ENCODE data around the gene EIF4G3. TPM values are rescaled to one million over a fixed set of nuclear protein-coding genes. Genes with fewer than 3 reads are reported as not detected.

The EIF4G3 gene, protein sequence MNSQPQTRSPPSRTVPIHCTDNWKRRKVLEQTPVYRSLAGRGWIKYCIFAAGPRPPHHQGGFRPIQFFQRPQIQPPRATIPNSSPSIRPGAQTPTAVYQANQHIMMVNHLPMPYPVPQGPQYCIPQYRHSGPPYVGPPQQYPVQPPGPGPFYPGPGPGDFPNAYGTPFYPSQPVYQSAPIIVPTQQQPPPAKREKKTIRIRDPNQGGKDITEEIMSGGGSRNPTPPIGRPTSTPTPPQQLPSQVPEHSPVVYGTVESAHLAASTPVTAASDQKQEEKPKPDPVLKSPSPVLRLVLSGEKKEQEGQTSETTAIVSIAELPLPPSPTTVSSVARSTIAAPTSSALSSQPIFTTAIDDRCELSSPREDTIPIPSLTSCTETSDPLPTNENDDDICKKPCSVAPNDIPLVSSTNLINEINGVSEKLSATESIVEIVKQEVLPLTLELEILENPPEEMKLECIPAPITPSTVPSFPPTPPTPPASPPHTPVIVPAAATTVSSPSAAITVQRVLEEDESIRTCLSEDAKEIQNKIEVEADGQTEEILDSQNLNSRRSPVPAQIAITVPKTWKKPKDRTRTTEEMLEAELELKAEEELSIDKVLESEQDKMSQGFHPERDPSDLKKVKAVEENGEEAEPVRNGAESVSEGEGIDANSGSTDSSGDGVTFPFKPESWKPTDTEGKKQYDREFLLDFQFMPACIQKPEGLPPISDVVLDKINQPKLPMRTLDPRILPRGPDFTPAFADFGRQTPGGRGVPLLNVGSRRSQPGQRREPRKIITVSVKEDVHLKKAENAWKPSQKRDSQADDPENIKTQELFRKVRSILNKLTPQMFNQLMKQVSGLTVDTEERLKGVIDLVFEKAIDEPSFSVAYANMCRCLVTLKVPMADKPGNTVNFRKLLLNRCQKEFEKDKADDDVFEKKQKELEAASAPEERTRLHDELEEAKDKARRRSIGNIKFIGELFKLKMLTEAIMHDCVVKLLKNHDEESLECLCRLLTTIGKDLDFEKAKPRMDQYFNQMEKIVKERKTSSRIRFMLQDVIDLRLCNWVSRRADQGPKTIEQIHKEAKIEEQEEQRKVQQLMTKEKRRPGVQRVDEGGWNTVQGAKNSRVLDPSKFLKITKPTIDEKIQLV (N-terminal part only)
- 10 to 100 TPM; 24.4 to 57.0 (median 27.9) TPM for total RNA-seq

DNA sequence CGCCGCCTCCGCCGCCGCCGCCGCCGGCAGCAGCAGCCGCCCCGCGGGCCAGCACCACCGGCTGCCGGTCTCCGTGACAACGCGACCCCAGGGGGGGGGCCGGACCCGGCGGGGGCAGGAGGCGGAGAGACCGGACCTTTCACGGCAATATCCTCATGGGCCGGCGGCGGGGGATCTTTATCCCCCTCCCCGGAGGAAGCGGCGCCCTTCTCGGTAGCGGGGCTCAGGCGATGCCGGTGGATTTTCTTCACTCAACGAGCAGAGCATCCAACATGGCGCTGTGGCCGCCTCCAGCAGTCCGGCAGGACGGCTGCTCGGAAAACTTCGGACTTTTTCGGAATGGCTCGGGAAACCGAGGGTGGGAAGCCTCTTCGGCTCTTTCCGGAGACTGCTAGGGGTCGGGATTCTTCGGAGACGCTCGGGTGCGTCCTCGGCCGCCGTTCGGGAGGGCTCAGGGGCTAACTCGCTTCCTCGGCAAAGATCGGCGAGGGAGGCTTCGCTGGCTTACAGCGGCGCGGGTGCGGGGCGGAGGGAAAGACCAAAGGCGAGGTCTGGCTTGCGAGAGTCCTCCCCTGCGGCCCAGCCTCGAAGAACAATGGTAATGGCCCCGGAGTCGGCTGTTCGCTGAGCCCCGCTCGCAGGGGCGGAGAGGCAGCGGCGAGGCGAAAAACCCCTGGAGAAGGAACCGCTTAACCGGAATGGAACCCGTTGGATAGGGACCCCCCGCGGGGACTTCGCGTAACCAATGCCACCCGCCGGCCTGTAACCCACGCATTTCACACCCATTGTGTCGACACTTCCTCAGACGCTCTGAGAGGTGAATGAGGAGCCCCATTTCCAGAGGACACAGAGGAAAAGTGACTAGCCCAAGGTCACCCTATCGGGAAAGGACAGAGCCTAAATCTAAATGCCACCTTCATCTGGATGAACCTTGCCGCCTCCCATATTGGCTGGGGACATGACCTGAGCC, at the start of gene EIF4G3:
Gene EIF4G3, minus strand, starts transcription at position 312 of the 970 bp plus-strand sequence. CDS start 174,155 bp downstream, outside the sequence.
- peak; percentile 98 to 99 for DNase-seq (ENCODE audit: low spot score in 2 of 2)
- 3 to 4% methylated on average over 39 to 58 of the region's 90 CpGs for WGBS, 2 donors
- peak within 1 kb of the TSS; percentile 78 for H3K4me3 ChIP-seq (ENCODE audit: low read depth, poor library complexity, severe bottlenecking)
- TF ChIP-seq, protein P1, sequence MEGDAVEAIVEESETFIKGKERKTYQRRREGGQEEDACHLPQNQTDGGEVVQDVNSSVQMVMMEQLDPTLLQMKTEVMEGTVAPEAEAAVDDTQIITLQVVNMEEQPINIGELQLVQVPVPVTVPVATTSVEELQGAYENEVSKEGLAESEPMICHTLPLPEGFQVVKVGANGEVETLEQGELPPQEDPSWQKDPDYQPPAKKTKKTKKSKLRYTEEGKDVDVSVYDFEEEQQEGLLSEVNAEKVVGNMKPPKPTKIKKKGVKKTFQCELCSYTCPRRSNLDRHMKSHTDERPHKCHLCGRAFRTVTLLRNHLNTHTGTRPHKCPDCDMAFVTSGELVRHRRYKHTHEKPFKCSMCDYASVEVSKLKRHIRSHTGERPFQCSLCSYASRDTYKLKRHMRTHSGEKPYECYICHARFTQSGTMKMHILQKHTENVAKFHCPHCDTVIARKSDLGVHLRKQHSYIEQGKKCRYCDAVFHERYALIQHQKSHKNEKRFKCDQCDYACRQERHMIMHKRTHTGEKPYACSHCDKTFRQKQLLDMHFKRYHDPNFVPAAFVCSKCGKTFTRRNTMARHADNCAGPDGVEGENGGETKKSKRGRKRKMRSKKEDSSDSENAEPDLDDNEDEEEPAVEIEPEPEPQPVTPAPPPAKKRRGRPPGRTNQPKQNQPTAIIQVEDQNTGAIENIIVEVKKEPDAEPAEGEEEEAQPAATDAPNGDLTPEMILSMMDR (IDR thresholded peaks at IDR 0.05): no peak
- TF ChIP-seq POLR2A (IDR thresholded peaks at IDR 0.05): no peak
- intact Hi-C loops (cut with DNase I; ENCODE audit: low total_unique reads): no loop called here

DNA sequence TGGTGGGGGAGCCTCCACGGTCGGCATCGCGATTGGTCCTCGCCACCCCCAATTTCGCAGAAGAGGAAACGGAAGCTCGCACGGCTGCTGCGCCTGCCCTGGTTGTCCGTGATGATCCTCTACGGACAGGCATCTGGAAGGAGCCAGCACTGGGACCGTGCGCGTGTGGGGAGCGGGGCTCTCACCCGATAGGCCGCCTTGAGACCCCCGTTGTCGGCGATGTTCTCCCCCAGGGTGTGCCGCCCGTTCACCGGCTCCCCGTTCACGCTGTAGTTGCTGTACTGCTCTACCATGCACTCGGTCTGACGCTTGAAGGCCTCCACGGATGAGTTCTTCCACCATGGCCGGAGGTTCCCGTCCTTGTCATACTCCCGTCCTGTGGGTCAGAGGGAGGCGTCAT, 48.4 kb upstream of the EIF4G3 start:
- no peak overlapping the region for H3K4me3 ChIP-seq (ENCODE audit: low read depth, poor library complexity, severe bottlenecking)
- intact Hi-C loops (cut with DNase I; ENCODE audit: low total_unique reads): no loop called here
- DNase-seq (ENCODE audit: low spot score in 2 of 2): no peak
- TF ChIP-seq POLR2A (IDR thresholded peaks at IDR 0.05): no peak
- TF ChIP-seq, protein P1 (IDR thresholded peaks at IDR 0.05): no peak
- 95 to 98% methylated on average over 33 of the region's 33 CpGs for WGBS, 2 donors

DNA sequence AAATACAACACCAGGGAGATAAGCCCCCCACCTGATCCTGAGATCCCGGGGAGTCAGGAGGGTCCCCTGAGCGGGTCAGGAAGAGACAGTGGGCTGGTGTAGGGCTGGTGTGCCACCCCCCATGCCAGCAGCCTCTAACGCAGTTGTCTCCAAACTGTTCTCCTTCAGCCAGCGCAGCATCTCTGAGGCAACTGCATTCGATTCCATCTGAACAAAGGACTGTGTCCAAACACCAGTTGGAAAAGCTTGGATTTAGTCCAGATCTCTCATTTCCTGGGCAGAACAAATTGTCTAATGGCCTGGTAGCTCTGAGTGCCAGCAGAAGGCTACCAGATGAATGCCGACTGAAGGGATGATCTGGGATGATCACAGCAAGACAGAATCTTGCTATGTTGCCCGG, 44.1 kb upstream of the EIF4G3 start:
- no peak for DNase-seq (ENCODE audit: low spot score in 2 of 2)
- intact Hi-C loops (cut with DNase I; ENCODE audit: low total_unique reads): no loop called here
- H3K4me3 ChIP-seq (ENCODE audit: low read depth, poor library complexity, severe bottlenecking): no peak overlapping the region
- TF ChIP-seq POLR2A (IDR thresholded peaks at IDR 0.05): no peak
- TF ChIP-seq, protein P1 (IDR thresholded peaks at IDR 0.05): no peak
- WGBS, 2 donors: 55 to 73% methylated on average over 7 of the region's 7 CpGs

DNA sequence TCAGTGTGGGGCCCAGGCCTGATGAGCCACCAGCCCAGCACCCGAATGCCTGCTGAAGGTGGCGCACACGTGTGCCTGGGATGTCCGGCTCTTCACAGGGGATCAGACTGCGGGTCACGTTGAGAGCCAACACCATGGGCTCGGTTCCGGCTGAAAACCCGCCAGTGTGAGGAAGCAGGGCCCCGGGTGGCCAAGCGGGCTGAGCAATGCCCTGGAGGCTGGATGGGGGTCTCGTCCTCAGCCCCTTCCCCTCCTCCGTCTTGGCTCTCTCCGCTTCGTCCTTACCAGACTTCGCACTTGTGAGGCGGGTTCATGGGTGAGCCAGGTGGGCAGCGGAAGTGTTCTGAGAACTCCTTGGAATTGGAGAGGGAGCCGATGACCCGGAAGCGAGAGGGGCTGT, 43.0 kb upstream of the EIF4G3 start:
- TF ChIP-seq, protein P1 (IDR thresholded peaks at IDR 0.05): no peak
- TF ChIP-seq POLR2A (IDR thresholded peaks at IDR 0.05): no peak
- no peak for DNase-seq (ENCODE audit: low spot score in 2 of 2)
- intact Hi-C loops (cut with DNase I; ENCODE audit: low total_unique reads): no loop called here
- WGBS, 2 donors: 89 to 91% methylated on average over 21 of the region's 21 CpGs
- no peak overlapping the region for H3K4me3 ChIP-seq (ENCODE audit: low read depth, poor library complexity, severe bottlenecking)

All from lower leg skin (tissue), 4 donors.